Heart right ventricle (tissue), 16 donors: ENCODE measurements around the gene CYP24A1. TPM values are rescaled to one million over a fixed set of nuclear protein-coding genes. Genes with fewer than 3 reads are reported as not detected.

Experiments used
- ATAC-seq, 8 donors: fragments of 200-7000 bp; cut with Tn5 transposase; one replicate each; pipeline ENCODE4 v1.9.1; 2020; ENCODE audit warnings: mild to moderate bottlenecking in 8 of 8, moderate library complexity in 8 of 8, moderate number of reproducible peaks in 1 of 8
- DNase-seq, 2 donors: peaks; one replicate each; pipeline ENCODE4 v3.0.0-alpha.2; 2020
- H3K27ac ChIP-seq, 10 donors: fragments of 200-600 bp; sonication (generic) in 2 of 10; one replicate each; pipeline versions ENCODE4 v1.5.0 to v1.8.0; 2020 to 2022; ENCODE audit warnings: mild to moderate bottlenecking in 3 of 10
- H3K27me3 ChIP-seq, 7 donors: fragments of 200-600 bp; one replicate each; pipeline ENCODE4 v1.8.0; 2021 to 2022; ENCODE audit warnings: mild to moderate bottlenecking in 2 of 7
- H3K36me3 ChIP-seq, 9 donors: fragments of 200-600 bp; sonication (generic) in 1 of 9; one replicate each; pipeline versions ENCODE4 v1.5.0 to v1.8.0; 2020 to 2022; ENCODE audit warnings: mild to moderate bottlenecking in 2 of 9
- H3K4me1 ChIP-seq, 9 donors: fragments of 200-600 bp; sonication (generic) in 1 of 9; one replicate each; pipeline versions ENCODE4 v1.5.0 to v1.8.0; 2020 to 2022; ENCODE audit warnings: mild to moderate bottlenecking in 4 of 9
- H3K4me3 ChIP-seq, 10 donors: fragments of 200-600 bp; sonication (generic) in 2 of 10; one replicate each; pipeline versions ENCODE4 v1.5.0 to v1.8.0; 2020 to 2022; ENCODE audit warnings: mild to moderate bottlenecking in 7 of 10, moderate library complexity in 2 of 10
- H3K9me3 ChIP-seq, 11 donors: fragments of 200-600 bp in 10 of 11; sonication (generic) in 2 of 11; one replicate each; pipeline versions ENCODE4 v1.5.0 to v1.8.0; 2013 to 2022; ENCODE audit warnings: mild to moderate bottlenecking in 2 of 11, control low read depth in 1 of 11, moderate library complexity in 1 of 11
- WGBS, 2 donors: extraction: QIAGEN DNeasy Blood & Tissue Kit; methylation state at CpG; one replicate each; pipeline ENCODE4 v1.1.7; 2013; ENCODE audit warnings: inconsistent platforms in 1 of 2; 5-methylcytosine and 5-hydroxymethylcytosine counted together
- intact Hi-C, 10 donors: fragments of 100-400 bp; cut with DNase I; formaldehyde crosslinking; loops; one replicate each; pipeline versions ENCODE4 v1.11.1 to v1.14.2; 2022
- polyA plus RNA-seq, 2 donors: library from polyadenylated mRNA; stranded (reverse); fragments of 200-250 nt; gene quantifications; one replicate each; pipeline ENCODE4 v1.2.3, GENCODE V29; 2013
- total RNA-seq, 10 donors: library from RNA; stranded (reverse); fragmentation: NEBNext Ultra II Directional in 3 of 10; extraction: Animal tissue kit (Norgen Biotek cat#: 25700) in 3 of 10; gene quantifications; one replicate each; pipeline versions ENCODE4 v1.2.1 to v1.2.4, GENCODE V29; 2021 to 2023
- TF ChIP-seq, protein P1 (sequence below), 9 donors: fragments of 200-600 bp; sonication (generic) in 2 of 9; IDR thresholded peaks; one replicate each; pipeline versions ENCODE4 v1.5.0 to v1.8.0; 2021 to 2022; ENCODE audit warnings: antibody characterized with exemption in 9 of 9, mild to moderate bottlenecking in 5 of 9, moderate library complexity in 1 of 9
- donor health status: Arrhythmogenic right ventricular cardiomyopathy.
- donor health status: ischemic (EF 13 %, LVEDD 7.1; RV severe dilation, severe dysfunction).
- donor health status: healthy with polysubstance abuse.
- donor health status: DM: no; HTN: yes; CAD: no.
- donor health status: DM: no; HTN: no; CAD: no.
- donor health status: ischemic (EF 25% LVEDD 6.9; RV normal size, moderate dysfunction).
- donor health status: ischemic (EF 25% LVEDD 5.7; RV mildly dilated, moderate dysfunction).
- donor health status: healthy.
- donor health status: DM: yes; HTN: yes; CAD: no.
- donor health status: Ischemic cardiomyopathy.
- donor health status: ischemic (EF 35%, LVEDD 5.7; RV mildly dilated, moderate dysfunction).
- donor health status: nonischemic (EF 11% LVEDD 7.7; RV severe dilation, severe dysfunction).
- donor health status: DM: yes; HTN: yes; CAD: no.
- donor health status: PGD.
- donor health status: ischemic (EF 29% LVEDD 5.4; RV normal size, mild dysfunction).
- donor health status: nonischemic (EF 23%, LVEDD 6.1; RV moderate dilation, normal function).

Gene CYP24A1
- total and polyA plus RNA-seq, 12 donors, result not detected

DNA sequence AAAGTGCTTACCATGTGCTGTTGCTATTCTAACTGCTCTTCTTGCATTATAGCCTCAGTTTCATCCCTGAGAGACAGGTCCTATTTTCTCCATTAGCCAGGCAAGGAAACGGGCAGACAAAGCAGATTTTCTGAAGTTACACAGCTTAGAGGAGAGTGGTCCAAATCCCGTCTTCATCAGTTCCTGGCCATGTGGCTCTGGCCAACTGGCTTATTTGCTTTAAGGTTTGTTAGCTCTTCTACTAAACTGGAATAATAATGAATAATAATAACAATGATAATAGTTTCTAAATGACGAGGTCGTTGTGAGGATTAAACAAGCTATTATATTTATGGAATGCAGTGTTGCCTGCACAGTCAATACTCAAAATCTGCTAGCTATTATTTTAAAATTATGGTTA is 67.6 kb downstream of the CYP24A1 start:
- H3K36me3 ChIP-seq, result no peaks in the 10 kb centered on the region
- no peak overlapping the region for H3K27ac ChIP-seq
- ATAC-seq, result no peak
- WGBS, 2 donors, result 70 to 73% methylated on average over 4 of the region's 4 CpGs
- intact Hi-C loops, result no loop called here
- no peak overlapping the region for H3K4me3 ChIP-seq
- peaks cover 0 to 21% (median 0%) of the 10 kb centered on the region in 7 donors for H3K27me3 ChIP-seq
- no peaks in the 10 kb centered on the region for H3K9me3 ChIP-seq
- no peak for DNase-seq
- peaks cover 0 to 3% (median 0%) of the 10 kb centered on the region in 9 donors for H3K4me1 ChIP-seq
- TF ChIP-seq, protein P1, sequence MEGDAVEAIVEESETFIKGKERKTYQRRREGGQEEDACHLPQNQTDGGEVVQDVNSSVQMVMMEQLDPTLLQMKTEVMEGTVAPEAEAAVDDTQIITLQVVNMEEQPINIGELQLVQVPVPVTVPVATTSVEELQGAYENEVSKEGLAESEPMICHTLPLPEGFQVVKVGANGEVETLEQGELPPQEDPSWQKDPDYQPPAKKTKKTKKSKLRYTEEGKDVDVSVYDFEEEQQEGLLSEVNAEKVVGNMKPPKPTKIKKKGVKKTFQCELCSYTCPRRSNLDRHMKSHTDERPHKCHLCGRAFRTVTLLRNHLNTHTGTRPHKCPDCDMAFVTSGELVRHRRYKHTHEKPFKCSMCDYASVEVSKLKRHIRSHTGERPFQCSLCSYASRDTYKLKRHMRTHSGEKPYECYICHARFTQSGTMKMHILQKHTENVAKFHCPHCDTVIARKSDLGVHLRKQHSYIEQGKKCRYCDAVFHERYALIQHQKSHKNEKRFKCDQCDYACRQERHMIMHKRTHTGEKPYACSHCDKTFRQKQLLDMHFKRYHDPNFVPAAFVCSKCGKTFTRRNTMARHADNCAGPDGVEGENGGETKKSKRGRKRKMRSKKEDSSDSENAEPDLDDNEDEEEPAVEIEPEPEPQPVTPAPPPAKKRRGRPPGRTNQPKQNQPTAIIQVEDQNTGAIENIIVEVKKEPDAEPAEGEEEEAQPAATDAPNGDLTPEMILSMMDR (IDR thresholded peaks at IDR 0.05), result no peak

GRCh38 chr20:54105653-54106052 is 68.1 kb downstream of the CYP24A1 start:
- no peak overlapping the region for H3K4me3 ChIP-seq
- peaks cover 0 to 21% (median 0%) of the 10 kb centered on the region in 7 donors for H3K27me3 ChIP-seq
- WGBS, 2 donors, result 64 to 73% methylated on average over 4 of the region's 4 CpGs
- intact Hi-C loops, result no loop called here
- H3K36me3 ChIP-seq, result no peaks in the 10 kb centered on the region
- no peak for ATAC-seq
- H3K4me1 ChIP-seq, result peaks cover 0 to 3% (median 0%) of the 10 kb centered on the region in 9 donors
- H3K27ac ChIP-seq, result no peak overlapping the region
- no peak for DNase-seq
- TF ChIP-seq, protein P1 (IDR thresholded peaks at IDR 0.05), result no peak
- H3K9me3 ChIP-seq, result no peaks in the 10 kb centered on the region

DNA sequence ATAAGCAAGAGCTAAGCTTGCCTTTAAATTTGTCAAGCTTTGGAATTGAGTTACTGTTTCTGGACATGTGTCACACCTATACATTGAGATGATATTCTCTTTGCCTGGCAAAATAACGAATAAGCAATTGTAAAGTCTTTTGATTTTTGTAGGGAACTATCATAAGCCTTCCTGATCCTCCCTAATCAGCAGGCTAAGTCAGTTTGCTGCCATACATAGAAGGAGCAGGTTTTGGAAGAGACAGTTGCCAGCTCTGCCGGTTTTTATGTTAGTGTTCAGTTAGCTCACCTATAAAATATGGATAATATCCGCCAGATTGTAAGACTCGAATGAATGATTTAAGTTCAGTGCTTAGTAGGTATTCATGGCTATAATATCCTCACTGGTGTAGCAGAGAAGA is 69.0 kb downstream of the CYP24A1 start:
- no peak overlapping the region for H3K27ac ChIP-seq
- DNase-seq, result no peak
- no peaks in the 10 kb centered on the region for H3K36me3 ChIP-seq
- no peak for ATAC-seq
- H3K4me3 ChIP-seq, result no peak overlapping the region
- intact Hi-C loops, result loop anchor here in 1 of 10 donors (5.0 kb wide), 1 partner anchor 543 kb away; no protein-coding TSS in a partner anchor
- H3K27me3 ChIP-seq, result peaks cover 0 to 21% (median 0%) of the 10 kb centered on the region in 7 donors
- peaks cover 0 to 3% (median 0%) of the 10 kb centered on the region in 9 donors for H3K4me1 ChIP-seq
- 88 to 89% methylated on average over 4 of the region's 4 CpGs for WGBS, 2 donors
- TF ChIP-seq, protein P1 (IDR thresholded peaks at IDR 0.05), result no peak
- no peaks in the 10 kb centered on the region for H3K9me3 ChIP-seq

DNA sequence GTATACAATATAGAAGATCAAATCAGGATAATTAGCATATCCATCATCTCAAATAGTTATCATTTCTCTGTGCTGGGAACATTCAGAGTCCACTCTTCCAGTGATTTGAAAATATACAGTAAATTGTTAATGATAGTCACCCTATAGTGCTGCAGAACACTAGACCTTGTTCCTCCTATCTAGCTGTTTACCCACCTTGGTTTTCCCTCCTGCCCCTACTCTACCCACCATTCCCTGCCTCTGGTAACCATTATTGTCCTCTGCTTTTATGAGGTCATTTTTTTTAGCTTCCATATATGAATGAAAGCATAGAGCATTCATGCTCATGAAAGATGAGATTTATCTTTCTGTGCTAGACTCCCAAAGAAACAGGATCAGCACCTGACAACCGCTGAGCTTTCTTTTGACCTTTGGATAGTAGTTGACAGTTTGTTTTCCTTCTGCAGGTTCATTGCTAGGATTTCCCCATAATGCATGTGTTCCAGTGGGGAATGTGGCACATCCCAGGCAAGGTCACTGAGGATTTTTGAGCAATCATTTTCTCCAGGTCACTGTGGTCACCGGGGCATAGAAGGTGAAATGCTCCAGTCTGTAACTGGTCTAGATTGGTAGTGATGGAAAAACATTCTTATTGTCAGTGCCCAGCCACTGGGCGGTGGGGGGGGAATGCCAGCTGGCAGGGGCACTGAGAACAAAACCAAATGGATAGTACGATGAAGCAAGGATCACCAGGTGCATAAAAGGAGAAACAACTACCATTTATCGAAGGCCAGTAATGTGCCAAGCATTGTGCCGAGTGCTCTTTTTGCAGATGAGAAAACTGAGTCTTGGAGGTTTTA is 69.8 kb downstream of the CYP24A1 start:
- intact Hi-C loops, result loop anchor here in 1 of 10 donors (5.0 kb wide), 1 partner anchor 543 kb away; no protein-coding TSS in a partner anchor
- no peak for ATAC-seq
- DNase-seq, result no peak
- H3K36me3 ChIP-seq, result no peaks in the 10 kb centered on the region
- no peak overlapping the region for H3K27ac ChIP-seq
- H3K9me3 ChIP-seq, result no peaks in the 10 kb centered on the region
- peaks cover 0 to 3% (median 0%) of the 10 kb centered on the region in 9 donors for H3K4me1 ChIP-seq
- 81 to 85% methylated on average over 6 of the region's 6 CpGs for WGBS, 2 donors
- peaks cover 0 to 21% (median 0%) of the 10 kb centered on the region in 7 donors for H3K27me3 ChIP-seq
- TF ChIP-seq, protein P1 (IDR thresholded peaks at IDR 0.05), result peak in 1 of 9 donors; percentile 35
- no peak overlapping the region for H3K4me3 ChIP-seq

Other genes with a start within 250 kb of the CYP24A1 start
- gene BCAS1, start 103.4 kb downstream of the CYP24A1 start, total RNA-seq, result not detected
- gene BCAS1, start 103.4 kb downstream of the CYP24A1 start, polyA plus RNA-seq, result under 1 TPM in 1 of 2 donors, not detected in 1; 0.03 TPM
- gene PFDN4, start 34.1 kb upstream of the CYP24A1 start, total RNA-seq, result 10 to 100 TPM; 21.9 to 37.0 (median 28.2) TPM
- 10 to 100 TPM; 44.0 to 56.3 TPM for gene PFDN4, start 34.1 kb upstream of the CYP24A1 start, polyA plus RNA-seq